Hematopoietic multipotent progenitor cell treated with erythropoietin and hydrocortisone succinate and interleukin-3 and kit ligand, for 15 days (in vitro differentiated cells): ENCODE data around the gene GLI3.
"Not testable (repeated sequence)": the region's sequence is repeated elsewhere in the genome, so short reads cannot be mapped to it uniquely, and the experiment has no call there.

Experiments used
- DNase-seq: peaks from one replicate; pipeline ENCODE4 v3.0.0-alpha.2; 2015; ENCODE audit warnings: low spot score

GLI3 gene

GRCh38 chr7:42212541-42213090, 24.4 kb downstream of the GLI3 start:
- no peak for DNase-seq

DNA sequence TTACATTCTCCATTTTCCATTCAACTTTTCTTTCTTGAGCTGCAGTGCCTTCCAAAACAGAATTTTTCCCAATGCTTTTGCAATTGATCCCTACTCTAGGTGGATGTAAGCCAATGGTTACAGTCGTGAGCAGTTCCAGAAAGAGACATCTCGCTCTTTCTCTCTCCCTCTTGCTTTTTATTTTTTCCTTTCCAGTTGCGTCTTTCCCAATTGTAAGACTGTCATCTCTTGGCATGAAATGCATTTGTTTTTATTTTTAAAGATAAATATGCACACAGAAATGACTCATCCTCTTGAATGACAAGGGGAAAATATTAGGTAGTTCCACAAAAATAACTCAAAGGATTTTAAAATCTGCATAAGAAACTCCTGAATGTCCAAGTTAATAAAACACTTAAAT, 25.1 kb downstream of the GLI3 start:
- DNase-seq: no peak

- no peak for DNase-seq
Observed at GRCh38 chr7:42210779-42211178, 26.2 kb downstream of the GLI3 start.

GRCh38 chr7:42210333-42210732, 26.7 kb downstream of the GLI3 start:
- no peak for DNase-seq

- not testable (repeated sequence) for DNase-seq
Observed at GRCh38 chr7:42209085-42209484, 27.9 kb downstream of the GLI3 start.

GRCh38 chr7:42208572-42208971, 28.4 kb downstream of the GLI3 start:
- no peak for DNase-seq

DNA sequence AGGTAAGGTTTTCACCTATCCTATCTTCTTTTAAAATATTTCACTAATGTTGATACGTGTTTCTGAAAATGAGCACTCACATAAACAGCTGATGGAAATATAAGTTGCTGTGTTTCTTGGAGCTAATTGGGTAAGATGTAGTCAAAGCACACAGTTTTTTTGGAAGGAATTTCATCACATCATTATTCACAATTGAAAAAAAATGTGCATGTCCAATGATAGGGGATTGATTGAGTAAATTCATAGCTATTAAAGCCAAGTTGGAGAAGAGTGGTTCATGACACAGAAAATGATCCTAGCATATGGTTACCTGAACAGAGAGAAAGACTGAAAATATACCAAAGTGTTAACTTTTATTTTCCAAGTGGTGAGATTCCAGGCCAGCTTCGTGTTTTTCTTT, 29.6 kb downstream of the GLI3 start:
- no peak for DNase-seq

GRCh38 chr7:42203336-42203735, 33.7 kb downstream of the GLI3 start:
- no peak for DNase-seq

DNA sequence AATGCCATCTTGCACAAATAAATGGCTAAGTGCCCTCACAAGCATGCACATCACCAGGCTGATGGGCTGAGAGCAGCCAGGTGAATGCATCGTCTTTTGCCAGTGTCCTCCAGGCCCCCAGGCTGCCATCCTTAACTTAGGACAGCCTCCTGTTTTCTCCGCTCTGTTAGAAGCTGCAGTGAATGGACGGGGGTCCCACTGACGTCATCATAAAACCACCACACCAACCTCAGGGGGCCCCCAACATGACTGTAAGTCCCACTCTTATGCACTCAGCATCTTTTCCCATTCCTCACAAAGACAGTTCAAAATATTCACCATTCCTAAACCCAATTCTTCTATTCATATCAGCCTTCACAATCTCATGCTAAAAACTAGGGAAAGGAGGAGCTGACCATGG, 34.4 kb downstream of the GLI3 start:
- no peak for DNase-seq

DNA sequence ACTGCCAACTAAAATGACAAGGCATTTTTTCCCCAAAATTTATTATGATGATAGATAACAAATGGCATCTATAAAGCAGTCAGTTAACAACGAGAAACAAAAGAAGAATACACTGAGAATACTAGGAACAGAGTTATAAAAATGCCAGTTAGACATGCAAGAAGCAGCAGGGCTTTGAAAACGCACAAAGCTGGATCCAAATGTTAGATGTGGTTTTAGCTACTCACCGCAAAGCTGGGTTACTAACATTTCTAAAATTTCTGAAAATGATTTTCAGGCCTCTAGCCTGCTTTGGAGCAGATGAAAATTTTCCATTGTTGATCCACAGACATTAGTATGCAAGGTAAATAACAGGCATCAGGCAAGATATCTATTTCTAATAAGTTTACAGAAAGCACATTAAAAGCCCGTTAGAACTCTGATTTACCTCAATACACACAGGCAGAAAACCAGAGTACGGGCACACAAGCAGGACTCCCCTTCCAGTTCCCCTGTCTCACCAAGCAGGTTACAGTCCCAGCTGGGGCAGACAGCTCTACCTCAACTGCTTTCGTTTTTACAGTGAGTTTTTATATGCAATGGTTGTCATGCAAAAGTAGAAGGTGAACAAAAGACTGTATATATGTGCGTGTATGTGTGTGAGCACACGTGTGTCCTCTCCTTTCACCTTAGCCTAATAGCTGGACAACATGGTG, 37.9 kb downstream of the GLI3 start:
- DNase-seq: no peak

GRCh38 chr7:42198296-42198695, 38.7 kb downstream of the GLI3 start:
- no peak for DNase-seq

GRCh38 chr7:42197451-42197850, 39.6 kb downstream of the GLI3 start:
- no peak for DNase-seq

- no peak for DNase-seq
Observed at GRCh38 chr7:42194238-42194637, 42.8 kb downstream of the GLI3 start.

GRCh38 chr7:42193471-42194129, 43.4 kb downstream of the GLI3 start:
- DNase-seq: no peak

GRCh38 chr7:42192851-42193461, 44.1 kb downstream of the GLI3 start:
- no peak for DNase-seq

DNA sequence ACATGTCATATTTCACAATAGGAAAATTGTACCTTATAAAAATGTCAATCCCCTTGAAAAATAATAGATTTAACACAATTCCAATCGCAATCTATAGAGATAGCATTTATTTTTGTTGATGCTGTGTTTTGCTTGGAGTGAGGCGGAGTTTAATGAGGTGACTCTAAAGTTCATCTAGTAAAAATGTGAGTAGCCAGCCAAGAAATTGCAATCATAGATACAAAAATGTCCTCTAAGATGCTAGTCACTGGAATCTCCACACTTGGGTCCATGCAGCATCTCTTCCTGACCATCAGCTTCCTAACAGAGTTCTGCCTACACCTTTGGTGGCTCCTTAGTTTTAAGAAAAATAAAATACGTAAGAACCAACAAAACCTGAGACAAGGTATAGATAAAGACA, 44.9 kb downstream of the GLI3 start:
- DNase-seq: no peak

DNA sequence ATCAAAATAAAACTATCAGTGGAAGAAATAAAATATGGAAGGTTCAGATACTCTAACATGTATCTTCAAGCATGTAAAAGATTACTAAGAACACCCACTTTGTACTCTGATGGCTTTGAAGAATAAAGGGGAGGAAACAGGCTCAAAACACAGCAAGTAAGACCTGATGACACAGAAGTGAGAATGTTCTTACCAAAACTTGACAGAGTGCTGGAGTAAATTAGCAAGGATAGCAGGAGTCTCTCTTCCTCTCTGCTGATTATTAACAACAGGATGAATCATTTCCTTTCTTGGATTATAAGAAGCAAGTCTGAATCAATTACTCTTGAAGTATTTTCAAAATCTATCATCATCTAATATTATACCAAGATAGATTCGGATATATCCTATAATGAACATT, 47.5 kb downstream of the GLI3 start:
- no peak for DNase-seq

DNA sequence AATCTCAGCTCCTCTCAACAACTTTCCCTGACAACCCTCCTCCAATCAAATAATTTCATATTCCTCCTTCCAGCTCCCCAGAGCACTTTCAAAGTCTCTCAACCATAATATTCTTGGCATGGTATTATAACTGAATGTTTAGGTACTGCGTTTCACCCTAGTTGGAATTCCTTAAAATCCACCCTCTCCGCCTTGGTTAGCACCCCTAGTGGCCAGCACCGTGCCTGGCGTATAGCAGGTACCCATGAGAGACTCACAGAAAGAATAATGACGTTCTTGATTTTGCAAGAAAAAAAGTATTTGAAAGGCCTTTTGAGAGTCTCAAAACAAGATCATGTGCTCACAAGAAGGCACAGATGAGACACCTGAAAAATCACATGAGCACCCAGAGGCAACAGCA, 50.9 kb downstream of the GLI3 start:
- no peak for DNase-seq

- no peak for DNase-seq
Observed at GRCh38 chr7:42185726-42186125, 51.3 kb downstream of the GLI3 start.

- DNase-seq: no peak
Observed at GRCh38 chr7:42183547-42183946, 53.5 kb downstream of the GLI3 start.

- DNase-seq: no peak
Observed at GRCh38 chr7:42181566-42181965, 55.4 kb downstream of the GLI3 start.

DNA sequence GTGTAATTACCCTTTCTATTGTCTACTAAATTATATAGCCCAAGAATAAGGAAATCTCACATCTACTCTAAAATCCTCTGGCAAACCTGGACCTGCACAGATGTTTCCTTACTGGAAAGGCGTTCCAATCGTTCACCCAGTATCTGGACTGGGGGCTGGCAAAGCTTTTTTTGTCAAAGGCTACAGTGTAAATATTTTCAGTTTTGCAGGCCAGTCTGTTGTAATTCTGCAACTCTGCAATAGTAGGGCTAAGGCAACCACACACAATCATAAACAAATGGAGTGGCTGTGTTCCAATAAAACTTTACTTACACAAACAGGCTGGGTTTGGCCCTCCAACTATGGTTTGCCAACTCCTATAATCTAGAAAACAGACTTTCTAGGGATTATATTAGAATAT, 56.2 kb downstream of the GLI3 start:
- no peak for DNase-seq

GRCh38 chr7:42176724-42177101, 60.3 kb downstream of the GLI3 start:
- DNase-seq: no peak
